B cell (primary cell): ENCODE data around the gene OR4Q3.

Source experiments
- CTCF ChIP-seq: fragments of 200-600 bp; IDR thresholded peaks from one replicate; pipeline ENCODE4 v1.8.0; 2022; ENCODE audit warnings: antibody characterized with exemption, mild to moderate bottlenecking
- EZH2 ChIP-seq: IDR thresholded peaks from 2 replicates; pipeline ENCODE4 v1.6.1; 2012; ENCODE audit warnings: borderline replicate concordance, low read depth, mild to moderate bottlenecking, moderate library complexity, low read length; ENCODE audit not compliant: insufficient read depth, poor library complexity, severe bottlenecking

- TF ChIP-seq CTCF (no peak), EZH2 (no peak)
Measured at GRCh38 chr14:19729763-19730162, 13.6 kb upstream of the OR4Q3 start.
